GM19239 (cell line): ENCODE measurements around the gene RYR2.

ENCODE experiments used
- DNase-seq: peaks from one replicate; pipeline ENCODE4 v3.0.0; 2011; ENCODE audit warnings: low spot score; ENCODE audit not compliant: insufficient read length
- FAIRE-seq: peaks from 2 replicates; lab custom pipeline; 2011; peaks lifted over from hg19 to GRCh38; lab: Jason Lieb, UNC

The RYR2 gene

DNA sequence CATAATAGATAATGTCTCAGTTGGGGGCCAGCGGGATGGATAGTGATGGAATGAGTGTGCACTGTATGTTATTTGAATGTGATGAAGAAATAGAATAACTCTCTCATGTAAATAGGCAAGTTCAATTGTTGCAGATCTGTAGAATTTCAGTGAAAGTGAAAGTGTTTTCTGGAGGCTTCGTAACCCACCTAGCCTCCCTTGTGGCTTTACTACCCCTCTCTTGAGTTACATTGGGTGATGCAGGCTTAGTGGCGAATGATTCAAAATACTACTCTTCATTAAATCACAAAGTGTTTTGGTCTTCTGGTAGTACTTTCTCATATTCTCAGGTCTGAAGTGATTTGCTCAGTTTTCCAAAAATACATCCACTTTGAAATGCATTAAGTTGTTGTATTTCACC, 436.9 kb downstream of the RYR2 start:
- no peak for FAIRE-seq
- no peak for DNase-seq

DNA sequence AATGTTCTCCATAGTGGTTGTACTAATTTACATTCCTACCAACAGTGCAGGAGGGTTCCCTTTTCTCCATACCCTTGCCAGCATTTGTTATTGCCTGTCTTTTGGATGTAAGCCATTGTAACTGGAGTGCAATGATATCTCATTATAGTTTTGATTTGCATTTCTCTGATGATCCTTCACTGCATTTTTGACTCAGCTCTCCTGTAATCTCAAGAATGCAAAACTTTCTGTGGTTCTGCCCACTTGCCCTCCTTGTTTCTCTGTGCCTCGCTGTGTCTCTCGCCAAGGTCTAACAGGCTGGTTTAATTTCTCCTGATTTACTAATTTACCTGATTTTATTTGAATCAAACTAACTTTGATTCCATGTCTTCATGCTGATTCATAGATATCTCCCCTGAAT, 440.8 kb downstream of the RYR2 start:
- FAIRE-seq (no peak), DNase-seq (no peak)

DNA sequence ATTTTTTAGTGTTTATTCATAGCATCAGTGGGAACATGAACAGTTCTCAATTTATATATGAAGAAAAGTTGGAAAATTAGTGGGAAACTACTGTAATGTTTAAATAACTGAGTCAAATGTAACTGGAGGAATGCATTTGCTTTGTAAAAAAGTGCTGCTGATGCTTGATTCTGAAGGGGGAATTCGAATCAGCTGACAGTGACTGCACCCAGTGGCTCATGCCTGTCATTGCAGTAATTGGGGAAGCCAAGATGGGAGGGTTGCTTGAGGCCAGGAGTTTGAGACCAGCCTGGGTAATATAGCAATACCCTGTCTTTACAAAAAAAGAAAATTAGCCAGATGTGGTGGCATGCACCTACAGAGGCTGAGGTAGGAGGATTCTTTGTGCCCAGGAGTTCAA, 450.4 kb downstream of the RYR2 start:
- FAIRE-seq: no peak
- DNase-seq: no peak

DNA sequence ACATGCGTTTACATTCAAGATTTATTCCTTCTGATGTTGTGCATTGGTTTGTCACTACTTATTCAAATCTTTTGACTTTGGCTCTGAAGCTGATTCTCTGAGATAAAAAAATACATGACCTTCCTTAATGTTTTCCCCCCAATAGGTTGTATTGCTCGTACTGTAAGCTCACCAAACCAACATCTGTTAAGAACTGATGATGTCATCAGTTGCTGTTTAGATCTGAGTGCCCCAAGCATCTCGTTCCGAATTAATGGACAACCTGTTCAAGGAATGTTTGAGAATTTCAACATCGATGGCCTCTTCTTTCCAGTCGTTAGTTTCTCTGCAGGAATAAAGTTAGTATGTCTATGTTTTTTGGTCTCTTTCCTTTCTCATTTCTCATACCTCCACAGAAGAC, 458.6 kb downstream of the RYR2 start:
- FAIRE-seq: no peak

DNA sequence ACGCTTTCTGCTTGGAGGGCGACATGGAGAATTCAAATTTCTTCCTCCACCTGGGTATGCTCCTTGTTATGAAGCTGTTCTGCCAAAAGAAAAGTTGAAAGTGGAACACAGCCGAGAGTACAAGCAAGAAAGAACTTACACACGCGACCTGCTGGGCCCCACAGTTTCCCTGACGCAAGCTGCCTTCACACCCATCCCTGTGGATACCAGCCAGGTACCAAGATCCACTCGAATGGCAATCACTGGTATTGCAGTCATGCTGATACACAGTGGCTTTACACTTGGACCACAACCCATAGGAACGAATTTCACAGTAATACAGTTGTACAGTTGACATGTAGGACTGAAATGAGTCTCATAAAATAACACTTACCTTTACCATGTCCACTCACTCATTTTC, 461.3 kb downstream of the RYR2 start:
- DNase-seq (no peak), FAIRE-seq (no peak)

More for the DNA sequence above, 458.6 kb downstream of the RYR2 start:
- DNase-seq: no peak

DNA sequence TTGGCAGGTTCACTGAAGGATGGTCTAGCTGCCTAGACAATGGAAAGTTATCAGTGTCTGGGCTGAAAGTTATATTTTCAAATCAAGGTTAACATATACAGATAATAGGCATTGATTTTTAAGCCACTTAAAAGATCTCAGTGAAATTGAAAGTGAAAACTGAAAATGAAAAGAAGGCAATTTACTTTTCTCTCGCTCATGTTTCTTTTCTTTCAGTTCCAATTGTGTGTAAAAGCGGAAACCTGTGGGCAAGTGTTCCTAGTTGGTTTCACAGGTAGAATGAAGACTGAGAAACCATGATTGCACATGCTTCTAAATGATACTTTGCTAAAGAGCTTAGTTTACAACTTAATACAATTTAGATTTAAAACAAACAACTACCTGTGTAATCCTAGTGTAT, 465.0 kb downstream of the RYR2 start:
- peak; percentile 9 for DNase-seq
- FAIRE-seq: peak; percentile 81

DNA sequence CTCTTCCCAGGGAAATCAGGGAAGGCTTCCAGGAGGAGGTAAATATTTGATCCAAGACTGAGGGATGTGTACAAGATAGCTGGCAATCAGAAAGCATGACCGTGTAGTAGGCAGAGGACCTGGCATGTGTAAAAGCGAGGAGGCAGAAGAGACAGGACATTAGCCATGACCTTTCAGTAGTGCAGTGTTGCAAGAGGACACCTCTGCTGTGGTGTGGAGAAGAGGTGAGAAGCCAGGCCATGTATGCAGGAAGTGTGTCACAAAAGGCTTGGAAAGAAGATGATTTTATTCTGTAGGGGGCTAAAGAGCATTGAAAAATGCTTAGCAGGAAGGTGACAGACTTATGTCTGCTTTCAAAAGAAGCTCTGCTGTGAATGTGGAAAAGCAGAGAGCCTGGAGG, 467.8 kb downstream of the RYR2 start:
- DNase-seq (no peak), FAIRE-seq (no peak)

DNA sequence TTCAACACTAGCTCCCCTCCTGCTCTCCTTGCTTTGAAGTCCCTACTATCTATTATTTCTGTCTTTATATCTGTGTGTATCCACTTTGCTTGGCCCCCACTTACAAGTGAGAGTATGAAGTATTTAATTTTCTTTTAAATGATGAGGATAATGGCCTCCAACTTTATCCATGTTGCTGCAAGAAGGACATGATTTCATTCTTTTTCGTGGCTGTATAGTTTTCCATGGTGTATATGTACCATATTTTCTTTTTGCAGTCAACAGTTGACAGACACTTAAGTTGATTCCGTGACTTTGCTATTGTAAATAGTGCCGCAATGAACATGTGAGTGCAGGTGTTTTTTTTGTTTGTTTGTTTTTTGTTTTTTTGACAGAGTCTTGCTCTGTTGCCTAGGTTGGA, 483.1 kb downstream of the RYR2 start:
- FAIRE-seq (no peak), DNase-seq (no peak)

DNA sequence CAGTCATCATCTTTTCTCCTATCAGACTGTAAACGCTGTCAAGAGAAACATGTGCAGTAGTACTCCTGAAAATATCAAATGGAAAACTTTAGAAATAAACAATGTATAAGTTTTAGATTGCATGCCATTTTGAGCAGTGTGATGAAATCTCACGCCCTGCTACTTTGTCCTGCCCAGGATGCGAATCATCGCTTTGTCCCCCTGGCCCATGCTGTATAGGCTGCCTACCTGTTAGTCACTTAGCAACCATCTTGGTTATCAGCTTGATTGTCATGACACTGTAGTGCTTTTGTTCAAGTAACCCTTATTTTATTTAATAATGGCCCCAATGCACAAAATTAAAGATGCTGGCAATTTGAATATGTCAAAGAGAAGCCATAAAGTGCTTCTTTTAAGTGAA, 485.8 kb downstream of the RYR2 start:
- no peak for FAIRE-seq
- no peak for DNase-seq

DNA sequence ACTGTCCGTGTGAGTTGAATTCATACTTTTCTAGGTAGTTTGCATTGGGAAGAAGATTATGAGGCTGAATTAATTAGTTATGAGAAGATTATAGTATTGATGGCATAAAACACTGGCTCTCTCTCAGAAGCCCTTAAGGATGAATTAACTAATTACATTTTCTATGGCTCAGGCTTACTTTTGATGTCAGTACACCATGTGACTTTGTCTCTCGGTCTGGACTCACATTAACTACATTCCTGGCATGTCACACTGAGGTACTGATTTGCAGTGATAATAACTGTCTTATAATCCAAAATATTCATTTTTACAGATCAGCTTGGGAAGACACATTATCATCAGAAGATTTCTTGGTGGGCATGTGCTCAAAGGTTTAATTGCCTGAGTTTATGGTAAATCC, 486.6 kb downstream of the RYR2 start:
- DNase-seq (no peak), FAIRE-seq (no peak)

DNA sequence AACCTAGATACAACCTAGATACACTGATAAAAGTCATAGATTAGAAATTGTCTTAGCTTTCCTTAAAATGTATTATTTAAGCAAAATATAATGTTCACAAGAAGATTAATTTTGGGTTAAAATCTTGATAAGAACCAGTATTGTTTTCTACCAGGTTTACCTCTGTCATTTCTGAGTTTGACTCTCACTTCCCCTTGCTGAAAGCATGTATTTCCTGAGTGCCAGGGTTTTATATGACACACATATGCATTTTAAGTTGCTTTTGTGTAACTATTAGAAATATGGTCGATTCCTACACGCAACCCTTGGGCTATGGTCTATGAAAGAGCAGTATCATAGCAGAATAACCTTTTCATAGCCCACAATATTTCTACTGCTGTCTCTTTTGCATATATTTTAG, 497.1 kb downstream of the RYR2 start:
- no peak for DNase-seq
- no peak for FAIRE-seq

DNA sequence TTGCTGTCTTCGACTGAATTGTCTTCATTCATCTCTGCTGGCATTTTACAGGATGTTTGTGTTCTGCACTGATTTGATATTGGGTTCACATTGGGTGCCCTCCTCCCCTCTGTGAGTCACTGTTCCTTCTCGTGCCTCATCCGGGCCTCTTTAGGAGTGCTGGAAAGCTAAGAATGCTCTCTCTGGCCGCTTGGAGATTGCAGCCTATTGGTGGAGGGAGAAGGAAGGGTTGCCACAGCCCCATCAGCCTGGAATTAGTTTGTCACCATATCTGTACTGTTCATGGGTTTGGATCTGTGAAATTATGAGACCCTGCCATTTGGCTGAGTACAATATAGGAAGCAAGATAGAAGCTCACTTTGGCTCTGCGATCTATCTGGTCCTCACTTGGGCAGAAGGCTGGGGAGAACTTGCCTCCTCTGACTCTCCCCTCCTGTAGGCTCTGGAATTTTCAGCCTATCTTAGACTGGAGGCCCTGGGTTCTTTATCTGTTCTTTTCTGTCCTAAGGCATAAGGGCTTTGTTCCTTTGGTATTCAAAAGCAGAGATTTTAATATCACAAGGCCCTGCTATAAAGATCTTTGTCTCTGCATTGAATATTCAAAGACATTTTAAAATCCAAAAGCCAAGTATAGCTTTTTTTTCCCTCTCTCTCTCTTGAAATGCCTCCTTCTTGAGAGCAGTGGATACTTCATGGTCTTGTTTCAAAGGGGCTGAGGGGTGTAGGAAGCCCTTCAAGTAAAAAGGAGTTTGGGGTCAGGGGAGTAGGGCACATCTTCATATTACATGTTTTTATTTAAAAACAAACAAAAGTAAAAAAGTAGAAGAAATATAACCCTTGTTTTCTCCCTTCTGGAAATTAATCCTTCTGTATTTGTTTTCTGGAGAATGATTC, 500.8 kb downstream of the RYR2 start:
- FAIRE-seq (no peak), DNase-seq (no peak)

DNA sequence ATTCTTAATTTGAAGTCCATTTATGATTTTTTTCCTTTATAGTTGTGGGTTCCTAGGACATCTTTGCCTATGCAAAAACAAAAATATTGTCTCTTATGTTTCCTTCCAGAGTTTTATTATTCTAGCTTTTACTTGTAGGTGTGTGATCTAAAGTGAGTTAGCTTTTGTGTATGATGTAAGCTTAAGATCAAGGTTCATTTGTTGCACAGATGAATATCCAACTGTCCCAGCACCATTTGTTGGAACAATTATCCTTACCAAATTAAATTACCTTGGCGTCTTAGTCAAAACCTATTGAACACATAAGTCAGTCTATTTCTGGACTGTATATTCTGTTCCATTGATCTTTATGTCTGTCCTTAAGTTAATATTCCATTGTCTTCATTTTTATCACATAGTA, 511.1 kb downstream of the RYR2 start:
- no peak for DNase-seq
- no peak for FAIRE-seq

DNA sequence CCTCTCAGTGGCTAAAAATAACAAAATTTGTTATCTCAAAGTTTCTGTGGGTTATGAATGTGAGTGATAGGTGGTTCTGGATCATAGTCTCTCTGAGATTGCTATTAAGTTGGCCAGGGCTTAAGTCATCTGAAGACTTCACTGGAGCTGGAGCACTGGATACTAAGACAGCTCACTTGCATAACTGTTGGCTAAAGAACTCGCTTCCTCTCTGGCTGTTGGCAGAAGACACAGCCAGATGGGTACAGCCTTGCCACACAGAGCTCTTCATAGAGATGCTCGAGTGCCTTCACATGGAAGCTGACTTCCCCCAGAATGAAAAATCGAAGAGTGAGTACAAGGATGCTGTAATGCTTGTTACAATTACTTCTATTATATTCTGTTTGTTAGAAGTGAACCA, 514.9 kb downstream of the RYR2 start:
- FAIRE-seq (no peak), DNase-seq (no peak)

DNA sequence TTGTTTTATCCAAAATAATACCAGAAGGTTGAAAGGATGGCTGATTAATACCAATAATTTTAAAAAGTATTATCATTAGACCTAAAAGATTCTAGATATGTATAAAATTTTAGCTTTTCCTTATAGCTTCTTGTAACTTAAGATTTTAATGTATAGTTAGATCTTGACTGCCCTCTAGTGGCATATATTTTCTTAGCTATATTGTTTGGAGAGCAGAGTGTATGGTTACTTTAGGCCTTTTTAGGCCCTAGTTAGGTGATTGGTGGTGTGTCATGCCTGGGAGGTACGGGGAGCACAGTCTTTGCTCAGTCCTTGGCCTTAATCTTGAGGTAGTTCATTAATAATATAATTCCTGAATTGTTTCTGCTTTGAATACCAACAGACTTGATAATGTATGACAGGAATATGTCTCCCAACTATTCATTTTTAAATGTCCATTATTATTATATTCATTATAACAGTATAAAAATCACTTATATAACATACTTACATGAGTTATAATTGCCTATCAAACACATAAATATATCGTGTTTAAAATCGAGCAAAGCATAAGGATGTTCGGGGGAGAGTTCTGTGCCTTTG, 520.3 kb downstream of the RYR2 start:
- FAIRE-seq (peak; percentile 85), DNase-seq (no peak)

DNA sequence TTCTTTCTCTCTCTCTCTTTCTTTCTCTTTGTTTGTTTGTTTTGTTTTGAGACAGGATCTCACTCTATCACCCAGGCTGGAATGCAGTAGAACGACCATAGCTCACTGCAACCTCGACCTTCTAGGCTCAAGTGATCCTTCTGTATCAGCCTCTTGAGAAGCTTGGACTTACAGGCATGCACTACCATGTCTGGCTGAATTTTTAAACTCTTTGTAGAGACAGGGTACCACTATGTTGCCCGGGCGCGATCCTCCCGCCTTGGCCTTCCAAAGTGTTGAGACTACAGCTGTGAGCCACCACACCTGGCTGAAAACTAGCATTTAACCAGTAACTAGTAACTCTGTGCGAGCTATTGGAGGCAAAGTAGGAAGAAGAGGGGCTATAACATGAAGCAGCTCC, 523.3 kb downstream of the RYR2 start:
- FAIRE-seq: no peak

DNA sequence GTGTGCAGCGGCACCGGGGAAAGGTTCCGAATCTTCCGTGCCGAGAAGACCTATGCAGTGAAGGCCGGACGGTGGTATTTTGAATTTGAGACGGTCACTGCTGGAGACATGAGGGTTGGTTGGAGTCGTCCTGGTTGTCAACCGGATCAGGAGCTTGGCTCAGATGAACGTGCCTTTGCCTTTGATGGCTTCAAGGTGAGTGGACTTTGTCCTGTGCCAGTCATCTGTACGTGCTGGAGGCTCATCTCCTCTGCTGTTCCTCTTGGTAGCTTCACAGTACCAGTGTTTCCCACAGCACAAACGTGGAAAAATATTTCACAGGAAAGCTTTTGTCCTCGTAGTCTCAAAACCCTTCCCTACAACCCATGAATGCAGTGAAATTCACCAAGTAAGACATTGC, 524.6 kb downstream of the RYR2 start:
- no peak for DNase-seq
- FAIRE-seq: no peak

More for the DNA sequence above, 523.3 kb downstream of the RYR2 start:
- no peak for DNase-seq

DNA sequence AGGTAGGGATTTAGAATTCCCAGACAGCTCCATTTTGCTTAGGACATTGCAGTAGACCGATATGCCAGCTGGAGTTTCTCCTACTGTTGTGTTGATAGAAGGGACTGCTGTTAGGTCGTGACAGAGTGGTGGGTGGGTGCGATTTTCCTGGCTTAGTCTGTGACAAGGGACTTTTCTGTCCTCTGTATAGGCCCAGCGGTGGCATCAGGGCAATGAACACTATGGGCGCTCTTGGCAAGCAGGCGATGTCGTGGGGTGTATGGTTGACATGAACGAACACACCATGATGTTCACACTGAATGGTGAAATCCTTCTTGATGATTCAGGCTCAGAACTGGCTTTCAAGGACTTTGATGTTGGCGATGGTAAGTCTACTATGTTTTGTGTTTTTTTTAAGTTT, 527.0 kb downstream of the RYR2 start:
- FAIRE-seq (no peak), DNase-seq (no peak)

DNA sequence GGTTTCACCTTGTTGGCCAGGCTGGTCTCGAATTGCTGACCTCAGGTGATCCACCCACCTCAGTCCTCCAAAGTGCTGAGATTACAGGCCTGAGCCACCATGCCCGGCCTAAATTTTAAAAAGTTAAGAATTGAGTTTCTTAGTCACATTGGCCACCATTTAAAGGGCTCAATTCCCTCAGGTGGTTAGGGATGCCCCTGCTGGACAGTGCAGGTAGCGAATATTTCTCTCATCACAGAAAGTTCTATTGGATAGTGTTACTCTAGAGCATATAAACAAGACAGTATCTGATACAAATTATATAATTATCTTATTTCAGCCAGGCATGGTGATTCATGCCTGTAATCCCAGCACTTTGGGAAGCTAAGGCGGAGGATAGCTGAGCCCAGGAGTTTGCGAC, 528.5 kb downstream of the RYR2 start:
- DNase-seq (no peak), FAIRE-seq (no peak)

DNA sequence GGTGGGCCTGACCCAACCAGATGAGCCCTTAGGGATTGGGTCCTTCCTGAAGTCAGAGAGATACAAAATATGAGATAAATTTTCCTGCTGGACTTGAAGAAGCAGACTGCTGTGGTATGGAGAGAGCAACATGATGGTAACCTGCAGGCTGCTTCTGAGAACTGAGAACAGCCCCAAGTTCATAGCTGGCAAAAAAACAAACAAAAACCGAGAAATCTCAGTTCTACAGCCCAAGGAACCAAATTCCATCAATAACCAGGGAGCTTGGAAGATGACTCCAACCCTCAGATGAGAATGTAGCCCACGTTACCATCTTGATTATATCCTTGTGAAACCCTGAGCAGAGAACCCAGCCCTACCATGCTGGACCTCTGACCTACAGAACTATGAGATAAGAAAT, 532.6 kb downstream of the RYR2 start:
- FAIRE-seq (no peak), DNase-seq (no peak)

DNA sequence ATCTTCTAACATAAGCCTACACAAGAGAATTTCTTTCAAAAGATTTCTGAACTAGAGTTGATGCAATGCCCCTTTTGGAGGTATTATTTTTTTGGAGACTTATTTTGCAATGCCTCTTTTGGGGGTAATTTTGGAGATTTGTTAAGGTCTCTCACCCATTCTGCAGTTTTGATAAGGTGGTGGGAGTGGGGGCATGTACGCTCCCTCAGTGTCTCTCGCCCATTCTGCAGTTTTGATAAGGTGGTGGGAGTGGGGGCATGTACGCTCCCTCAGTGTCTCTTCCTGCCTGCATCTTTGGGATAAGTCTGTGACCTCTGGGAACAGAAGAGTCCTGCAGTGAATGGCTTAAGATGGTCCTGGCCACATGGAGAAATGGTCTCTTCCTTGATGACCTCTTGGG, 536.6 kb downstream of the RYR2 start:
- DNase-seq (no peak), FAIRE-seq (no peak)

DNA sequence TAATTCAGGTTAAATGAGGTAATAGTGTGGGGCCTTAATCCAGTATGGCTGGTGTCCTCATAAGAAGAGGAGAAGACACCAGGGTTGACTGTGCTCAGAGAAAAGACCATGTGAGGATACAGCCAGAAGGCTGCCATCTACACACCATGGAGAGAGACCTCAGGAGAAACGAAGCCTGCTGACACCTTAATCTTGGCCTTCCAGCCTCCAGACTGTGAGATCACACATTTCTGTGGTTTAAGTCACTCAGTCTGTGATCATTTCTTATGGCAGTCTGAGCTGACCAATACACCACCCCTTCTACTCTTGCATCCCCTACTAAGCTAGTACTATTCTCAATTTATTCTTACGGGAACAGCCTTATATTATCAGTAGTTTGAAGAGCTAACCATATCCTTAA, 538.7 kb downstream of the RYR2 start:
- DNase-seq (no peak), FAIRE-seq (no peak)
